Stimulated activated CD8-positive, alpha-beta memory T cell treated with anti-CD3 and anti-CD28 coated beads, Interleukin-2, amount 100 ng/mL, for 48 hours (primary cell): Measurements from ENCODE around the gene FAM222A.

Experiments used
- DNase-seq, 2 donors: peaks; one replicate each; pipeline ENCODE4 v3.0.0-alpha.2; 2020; ENCODE audit warnings: low read depth in 2 of 2

The FAM222A gene

GRCh38 chr12:109772622-109773321, 59.1 kb downstream of the FAM222A start:
- DNase-seq, result no peak

- no peak for DNase-seq
These were observed 59.9 kb downstream of the FAM222A start for GRCh38 chr12:109773384-109774011.

- DNase-seq, result peak; percentile 53 to 63
These were observed 61.7 kb downstream of the FAM222A start for GRCh38 chr12:109775172-109775881.

GRCh38 chr12:109776624-109777023, 63.0 kb downstream of the FAM222A start:
- DNase-seq, result no peak

GRCh38 chr12:109777544-109777943, 63.9 kb downstream of the FAM222A start:
- peak in 1 of 2 donors; percentile 18 for DNase-seq

GRCh38 chr12:109778684-109779083, 65.1 kb downstream of the FAM222A start:
- no peak for DNase-seq

GRCh38 chr12:109779382-109779781, 65.8 kb downstream of the FAM222A start:
- no peak for DNase-seq

- DNase-seq, result no peak
These were observed 68.2 kb downstream of the FAM222A start for GRCh38 chr12:109781668-109782325.

- no peak for DNase-seq
These were observed 68.7 kb downstream of the FAM222A start for GRCh38 chr12:109782326-109782703.

GRCh38 chr12:109783135-109783964, 69.7 kb downstream of the FAM222A start:
- DNase-seq, result no peak

GRCh38 chr12:109783965-109784244, 70.3 kb downstream of the FAM222A start:
- DNase-seq, result no peak

GRCh38 chr12:109785854-109786253, 72.2 kb downstream of the FAM222A start:
- DNase-seq, result no peak

GRCh38 chr12:109786799-109787198, 73.2 kb downstream of the FAM222A start:
- no peak for DNase-seq

- no peak for DNase-seq
These were observed 76.0 kb downstream of the FAM222A start for GRCh38 chr12:109789526-109790048.

- DNase-seq, result no peak
These were observed 79.4 kb downstream of the FAM222A start for GRCh38 chr12:109792992-109793391.

GRCh38 chr12:109793411-109793810, 79.8 kb downstream of the FAM222A start:
- DNase-seq, result no peak

- no peak for DNase-seq
These were observed 80.3 kb downstream of the FAM222A start for GRCh38 chr12:109793826-109794501.

GRCh38 chr12:109795023-109795422, 81.4 kb downstream of the FAM222A start:
- DNase-seq, result no peak

GRCh38 chr12:109796057-109796456, 82.4 kb downstream of the FAM222A start:
- no peak for DNase-seq

GRCh38 chr12:109797905-109798669, 84.5 kb downstream of the FAM222A start:
- no peak for DNase-seq
